ENCODE measurements around the gene C1orf105.

- TF ChIP-seq CTCF (IDR thresholded peaks at IDR 0.05) (peak; percentile 90 to 96 (median 94)), POLR2A (IDR thresholded peaks at IDR 0.05) (no peak)
Observed at GRCh38 chr1:172449585-172450523, 29.4 kb downstream of the C1orf105 start.

Measured in testis (tissue), 2 donors.